Body of pancreas (tissue), 4 donors: ENCODE results near the gene PLCH1. TPM values are rescaled to one million over a fixed set of nuclear protein-coding genes. Genes with fewer than 3 reads are reported as not detected.

ENCODE experiments used
- ATAC-seq: fragments of 150-250 bp; one replicate; pipeline ENCODE4 v1.9.1; 2016
- DNase-seq, 4 donors: peaks; one replicate each; pipeline ENCODE4 v3.0.0-alpha.2; 2019
- H3K27ac ChIP-seq, 4 donors: fragments of 200-600 bp; sonication (generic); 1 replicate in 3 of 4; 2 replicates in 1 of 4; pipeline versions ENCODE4 v1.5.1 to v1.6.1; 2016 to 2019; ENCODE audit warnings: mild to moderate bottlenecking in 1 of 4, mixed read lengths in 1 of 4, moderate library complexity in 1 of 4
- H3K27me3 ChIP-seq, 2 donors: fragments of 200-600 bp; sonication (generic); one replicate each; pipeline ENCODE4 v1.6.0; 2016; ENCODE audit warnings: mild to moderate bottlenecking in 1 of 2
- H3K36me3 ChIP-seq, 2 donors: fragments of 200-600 bp; sonication (generic); replicated peaks in 1 of 2; 2 replicates each; pipeline ENCODE4 v1.5.1; 2016; ENCODE audit warnings: low read depth in 2 of 2; ENCODE audit not compliant: insufficient read depth in 1 of 2
- H3K4me1 ChIP-seq: fragments of 200-600 bp; sonication (generic); one replicate; pipeline ENCODE4 v1.6.0; 2016
- H3K4me3 ChIP-seq, 2 donors: fragments of 200-600 bp; sonication (generic); 1 replicate in 1 of 2; 2 replicates in 1 of 2; pipeline ENCODE4 v1.5.1; 2016 to 2019
- H3K9me3 ChIP-seq, 3 donors: fragments of 200-600 bp; sonication (generic); 1 replicate in 2 of 3; 2 replicates in 1 of 3; pipeline ENCODE4 v1.5.1; 2016
- POLR2A ChIP-seq, 3 donors: fragments of 450-650 bp; IDR thresholded peaks; one replicate each; pipeline ENCODE4 v1.6.1; 2016; ENCODE audit warnings: antibody characterized with exemption in 3 of 3, mild to moderate bottlenecking in 2 of 3
- WGBS, 2 donors: methylation state at CpG; one replicate each; pipeline ENCODE4 v1.1.5; 2017; 5-methylcytosine and 5-hydroxymethylcytosine counted together
- intact Hi-C: fragments of 100-400 bp; cut with DNase I; formaldehyde crosslinking; loops from one replicate; pipeline ENCODE4 v1.15.1; 2023
- total RNA-seq, 2 donors: library from RNA; depleted of rRNA; stranded (reverse); fragments of >200 nt; gene quantifications; one replicate each; pipeline ENCODE4 v1.1.0, GENCODE V29; 2016
- TF ChIP-seq, protein P1 (sequence below), 7 experiments: fragments of 450-650 bp in 4 of 7; fragments of 200-600 bp in 3 of 7; sonication (generic) in 3 of 7; IDR thresholded peaks; one replicate each; pipeline ENCODE4 v1.5.1; 2016 to 2019; ENCODE audit warnings: antibody characterized with exemption in 7 of 7

PLCH1 gene
- total RNA-seq, 2 donors from 2014 or later: 3.0 to 5.2 TPM

DNA sequence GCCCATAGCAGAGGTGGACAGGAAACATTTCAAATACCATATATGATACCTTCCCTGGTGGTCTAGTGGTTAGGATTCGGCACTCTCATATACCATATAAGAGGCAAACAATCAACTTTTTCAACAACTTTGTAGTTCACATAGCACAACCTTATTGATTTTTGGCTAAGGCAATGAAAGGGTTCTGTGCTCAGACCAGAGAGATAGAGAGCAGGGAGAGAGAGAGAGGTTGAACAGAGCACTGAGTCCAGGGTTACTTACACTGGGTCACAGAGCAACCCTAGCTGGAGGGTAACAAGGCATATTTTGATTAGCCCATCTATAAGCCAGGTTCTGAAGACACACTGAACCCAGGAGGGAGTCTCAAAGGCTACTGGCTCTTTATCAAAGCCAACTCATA lies 83.8 kb downstream of the PLCH1 start:
- Histone ChIP-seq H3K4me3 (no peak overlapping the region), H3K27me3 (no peaks in the 10 kb centered on the region), H3K4me1 (peaks cover 22% of the 10 kb centered on the region), H3K27ac (peak overlapping the region in 1 of 4 donors; percentile 72), H3K36me3 (no peaks in the 10 kb centered on the region), H3K9me3 (no peaks in the 10 kb centered on the region)
- intact Hi-C loops: no loop called here
- TF ChIP-seq POLR2A (IDR thresholded peaks at IDR 0.05): no peak
- TF ChIP-seq, protein P1, sequence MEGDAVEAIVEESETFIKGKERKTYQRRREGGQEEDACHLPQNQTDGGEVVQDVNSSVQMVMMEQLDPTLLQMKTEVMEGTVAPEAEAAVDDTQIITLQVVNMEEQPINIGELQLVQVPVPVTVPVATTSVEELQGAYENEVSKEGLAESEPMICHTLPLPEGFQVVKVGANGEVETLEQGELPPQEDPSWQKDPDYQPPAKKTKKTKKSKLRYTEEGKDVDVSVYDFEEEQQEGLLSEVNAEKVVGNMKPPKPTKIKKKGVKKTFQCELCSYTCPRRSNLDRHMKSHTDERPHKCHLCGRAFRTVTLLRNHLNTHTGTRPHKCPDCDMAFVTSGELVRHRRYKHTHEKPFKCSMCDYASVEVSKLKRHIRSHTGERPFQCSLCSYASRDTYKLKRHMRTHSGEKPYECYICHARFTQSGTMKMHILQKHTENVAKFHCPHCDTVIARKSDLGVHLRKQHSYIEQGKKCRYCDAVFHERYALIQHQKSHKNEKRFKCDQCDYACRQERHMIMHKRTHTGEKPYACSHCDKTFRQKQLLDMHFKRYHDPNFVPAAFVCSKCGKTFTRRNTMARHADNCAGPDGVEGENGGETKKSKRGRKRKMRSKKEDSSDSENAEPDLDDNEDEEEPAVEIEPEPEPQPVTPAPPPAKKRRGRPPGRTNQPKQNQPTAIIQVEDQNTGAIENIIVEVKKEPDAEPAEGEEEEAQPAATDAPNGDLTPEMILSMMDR (IDR thresholded peaks at IDR 0.05): no peak
- 77% methylated on average over 1 of the region's 1 CpG for WGBS, 2 donors
- DNase-seq (no peak), ATAC-seq (no peak)

DNA sequence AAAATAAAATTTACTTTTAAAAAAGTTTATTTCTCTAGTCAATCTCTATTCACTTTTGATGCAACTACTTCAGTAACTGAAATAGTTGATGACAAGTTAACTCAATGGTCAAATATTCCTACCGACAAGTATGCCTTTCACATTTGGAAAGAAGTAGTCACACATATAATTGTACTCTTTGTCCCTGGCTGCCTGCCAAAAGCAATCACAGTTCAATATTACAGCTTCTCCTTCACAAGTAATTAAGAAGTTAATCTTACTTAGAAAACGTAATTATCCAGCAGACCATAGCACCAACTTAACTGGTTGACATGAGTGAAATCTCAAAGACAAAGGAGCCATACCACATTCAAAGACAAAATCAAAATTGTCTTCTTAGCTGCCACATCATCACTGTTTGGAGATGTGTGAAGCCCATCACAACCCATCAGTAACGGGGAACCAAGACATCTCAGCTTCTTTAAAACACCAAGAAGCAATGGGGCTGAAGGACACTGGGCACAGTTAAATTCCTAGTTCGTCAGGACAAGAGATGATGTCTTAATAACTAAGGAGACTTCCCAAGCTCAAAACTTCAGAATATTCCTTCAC lies 86.1 kb downstream of the PLCH1 start:
- Histone ChIP-seq H3K36me3 (no peaks in the 10 kb centered on the region), H3K27me3 (no peaks in the 10 kb centered on the region), H3K4me3 (no peak overlapping the region), H3K9me3 (no peaks in the 10 kb centered on the region), H3K27ac (no peak overlapping the region), H3K4me1 (peaks cover 12% of the 10 kb centered on the region)
- DNase-seq (no peak), ATAC-seq (no peak)
- intact Hi-C loops: no loop called here
- TF ChIP-seq, protein P1 (IDR thresholded peaks at IDR 0.05): no peak
- no peak for TF ChIP-seq POLR2A (IDR thresholded peaks at IDR 0.05)
- WGBS, 2 donors: 70 to 76% methylated on average over 4 of the region's 4 CpGs

DNA sequence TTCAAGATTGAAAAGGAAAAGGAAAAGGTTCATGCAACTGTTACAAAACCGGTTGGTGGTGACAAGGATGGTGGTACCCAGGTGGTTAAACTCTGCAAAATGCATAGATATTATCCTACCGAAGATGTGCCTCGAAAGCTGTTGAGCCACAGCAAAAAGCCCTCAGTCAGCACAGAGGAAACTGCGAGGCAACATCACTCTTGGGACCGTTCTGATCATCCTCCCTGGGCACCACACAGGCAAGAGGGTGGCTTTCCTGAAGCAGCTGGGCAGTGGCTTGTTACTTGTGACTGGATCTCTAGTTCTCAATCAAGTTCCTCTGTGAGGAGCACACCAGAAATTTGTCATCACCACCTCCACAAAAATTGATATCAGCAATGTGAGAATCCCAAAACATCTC lies 86.9 kb downstream of the PLCH1 start:
- no peaks in the 10 kb centered on the region for H3K27me3 ChIP-seq
- H3K9me3 ChIP-seq: no peaks in the 10 kb centered on the region
- WGBS, 2 donors: 87 to 93% methylated on average over 5 of the region's 5 CpGs
- DNase-seq (no peak), ATAC-seq (no peak)
- H3K4me3 ChIP-seq: no peak overlapping the region
- H3K27ac ChIP-seq: no peak overlapping the region
- intact Hi-C loops: no loop called here
- no peaks in the 10 kb centered on the region for H3K36me3 ChIP-seq
- TF ChIP-seq, protein P1 (IDR thresholded peaks at IDR 0.05): no peak
- no peak for TF ChIP-seq POLR2A (IDR thresholded peaks at IDR 0.05)
- peaks cover 12% of the 10 kb centered on the region for H3K4me1 ChIP-seq

DNA sequence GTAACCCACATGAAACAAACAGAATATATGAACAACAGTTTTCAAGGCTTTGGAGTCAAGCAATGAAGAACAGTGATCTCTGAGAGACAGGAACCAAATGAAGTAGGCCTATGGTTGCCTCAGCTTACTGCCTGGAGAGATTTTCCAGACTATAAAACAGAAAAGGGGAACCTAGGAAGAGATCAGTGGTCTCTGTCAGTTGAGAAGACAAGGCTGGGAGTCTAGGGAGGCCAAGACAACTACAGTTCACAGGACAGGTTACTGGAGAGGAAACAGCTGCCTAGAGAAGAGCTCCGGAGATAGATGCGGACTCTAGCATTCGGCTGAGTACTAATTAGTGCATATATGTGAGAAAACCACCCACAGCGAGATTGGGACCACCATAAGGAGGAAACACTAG lies 87.7 kb downstream of the PLCH1 start:
- H3K27me3 ChIP-seq: no peaks in the 10 kb centered on the region
- DNase-seq (no peak), ATAC-seq (no peak)
- WGBS, 2 donors: 86 to 91% methylated on average over 4 of the region's 4 CpGs
- peaks cover 12% of the 10 kb centered on the region for H3K4me1 ChIP-seq
- intact Hi-C loops: no loop called here
- TF ChIP-seq, protein P1 (IDR thresholded peaks at IDR 0.05): no peak
- no peak for TF ChIP-seq POLR2A (IDR thresholded peaks at IDR 0.05)
- no peak overlapping the region for H3K4me3 ChIP-seq
- no peaks in the 10 kb centered on the region for H3K9me3 ChIP-seq
- H3K27ac ChIP-seq: no peak overlapping the region
- H3K36me3 ChIP-seq: no peaks in the 10 kb centered on the region

DNA sequence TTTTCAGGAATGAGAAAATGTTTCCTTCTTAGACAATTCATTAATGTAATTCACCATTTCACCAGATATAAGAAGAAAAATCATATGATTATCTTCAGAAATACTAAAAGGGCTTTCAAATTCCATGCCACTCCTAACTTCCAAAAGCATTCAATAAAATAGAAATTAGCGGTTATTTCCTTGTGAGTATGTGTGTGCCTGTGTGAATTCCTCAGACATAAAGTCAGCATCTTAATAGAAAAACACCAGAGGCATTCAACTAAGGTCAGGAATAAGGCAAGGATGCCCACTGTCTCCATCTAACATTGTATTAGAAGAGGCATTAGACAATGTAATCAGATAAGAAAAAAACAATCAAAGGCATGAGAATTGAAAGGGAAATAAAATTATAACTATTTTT lies 88.4 kb downstream of the PLCH1 start:
- no peak overlapping the region for H3K27ac ChIP-seq
- H3K9me3 ChIP-seq: no peaks in the 10 kb centered on the region
- DNase-seq (no peak), ATAC-seq (no peak)
- no peak for TF ChIP-seq POLR2A (IDR thresholded peaks at IDR 0.05)
- peaks cover 13% of the 10 kb centered on the region for H3K4me1 ChIP-seq
- intact Hi-C loops: no loop called here
- WGBS, 2 donors: 92 to 100% methylated on average over 1 of the region's 1 CpG
- H3K27me3 ChIP-seq: no peaks in the 10 kb centered on the region
- no peak overlapping the region for H3K4me3 ChIP-seq
- no peaks in the 10 kb centered on the region for H3K36me3 ChIP-seq
